Daoy (cell line): Measurements from ENCODE around the gene ECT2. TPM values are rescaled to one million over a fixed set of nuclear protein-coding genes. Genes with fewer than 3 reads are reported as not detected.
A peak's percentile ranks its signal among the peaks of the same experiment; 100 is the strongest.
"Not testable (repeated sequence)": the region's sequence is repeated elsewhere in the genome, so short reads cannot be mapped to it uniquely, and the experiment has no call there.

Experiments
- DNase-seq: peaks from one replicate; pipeline ENCODE4 v3.0.0-alpha.2; 2015; ENCODE audit warnings: low read depth
- total RNA-seq: library from RNA; depleted of rRNA; stranded (reverse); fragments of >200 nt; shearing (Covaris generic); gene quantifications from 2 replicates; pipeline ENCODE4 v1.2.3, GENCODE V29; 2014

ECT2 gene
- total RNA-seq, 1 experiment from 2014 or later = 115 TPM

DNA sequence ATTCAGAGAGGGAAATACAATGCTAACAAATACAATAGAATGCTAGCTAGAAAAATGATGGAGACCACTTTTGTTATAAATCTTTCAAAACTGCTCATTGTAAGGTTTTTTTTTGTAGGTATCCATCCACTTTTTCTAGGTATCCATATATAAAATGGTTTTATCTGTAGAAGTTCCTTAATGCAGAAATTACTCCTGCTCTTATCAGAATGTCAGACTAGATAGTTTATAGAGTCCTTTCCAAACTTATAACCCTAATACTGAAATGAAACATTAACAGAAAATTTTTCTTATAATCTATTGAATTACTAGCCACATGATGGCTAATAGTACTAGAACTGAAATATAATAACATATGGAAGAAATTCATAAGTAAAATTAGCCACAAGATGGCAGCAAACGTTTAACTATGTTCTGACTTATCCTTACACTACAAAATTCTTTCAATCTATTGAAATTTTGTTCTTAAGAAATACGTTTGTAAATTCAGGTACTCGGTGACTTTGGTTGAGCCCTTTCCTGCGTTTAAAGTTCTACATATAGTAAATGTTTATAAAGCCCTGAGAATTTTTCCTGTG is 58.5 kb downstream of the ECT2 start:
- no peak for DNase-seq

DNA sequence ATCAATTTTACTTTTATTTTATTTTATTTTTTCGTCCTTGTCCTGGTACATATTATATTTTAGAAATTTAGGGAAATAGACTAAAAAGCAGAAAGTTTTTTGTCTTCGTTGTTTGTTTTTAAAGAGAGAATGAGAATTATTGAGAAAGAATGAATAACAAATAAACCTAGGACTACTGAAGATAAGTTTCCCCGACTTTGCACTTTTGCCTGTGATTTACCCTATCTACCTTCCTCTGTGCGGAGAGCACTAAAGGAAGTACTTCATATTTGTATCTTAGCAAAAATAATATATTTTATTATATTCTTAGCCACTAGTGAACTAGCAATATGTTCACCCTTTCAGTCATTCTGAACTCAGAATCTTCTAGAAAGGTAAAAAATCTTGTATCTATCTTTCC is 60.6 kb downstream of the ECT2 start:
- DNase-seq = no peak

GRCh38 chr3:172813462-172813861 is 62.9 kb downstream of the ECT2 start:
- no peak for DNase-seq

DNA sequence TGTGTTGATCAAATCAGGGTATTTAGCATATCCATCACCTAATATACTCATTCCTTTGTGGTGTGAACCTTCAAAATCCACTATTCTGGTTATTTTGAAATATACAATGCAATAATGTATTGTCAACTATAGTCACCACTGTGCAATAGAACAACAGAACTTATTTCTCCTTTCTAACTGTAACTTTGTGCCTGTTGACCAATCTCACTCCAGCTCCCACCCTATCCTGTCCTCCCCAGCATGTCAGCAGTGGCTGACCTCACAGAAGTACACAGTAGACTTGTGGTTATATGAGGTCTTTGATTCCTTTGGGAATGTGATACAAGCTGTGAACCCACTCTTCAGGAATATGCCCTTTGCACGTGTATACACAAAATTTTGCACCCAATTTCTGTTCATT is 64.2 kb downstream of the ECT2 start:
- no peak for DNase-seq

DNA sequence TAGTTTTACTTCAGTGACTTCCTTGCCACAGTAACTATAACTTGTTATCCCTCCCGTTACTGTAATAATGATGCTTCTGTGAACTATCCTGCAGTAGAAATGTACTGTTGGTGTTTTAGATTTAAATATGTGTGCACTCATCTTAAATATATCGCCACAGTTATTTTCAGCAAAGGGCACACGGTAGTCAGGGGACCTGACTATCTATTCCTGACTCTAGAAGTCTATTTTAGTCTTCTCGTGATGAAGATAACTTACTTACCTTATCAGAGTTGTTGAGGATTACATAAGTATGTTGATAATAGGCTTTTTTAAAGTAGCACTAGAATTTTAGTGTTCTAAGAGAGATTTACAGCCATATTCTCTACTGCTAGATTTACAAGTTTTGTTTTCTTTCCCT is 65.3 kb downstream of the ECT2 start:
- no peak for DNase-seq

DNA sequence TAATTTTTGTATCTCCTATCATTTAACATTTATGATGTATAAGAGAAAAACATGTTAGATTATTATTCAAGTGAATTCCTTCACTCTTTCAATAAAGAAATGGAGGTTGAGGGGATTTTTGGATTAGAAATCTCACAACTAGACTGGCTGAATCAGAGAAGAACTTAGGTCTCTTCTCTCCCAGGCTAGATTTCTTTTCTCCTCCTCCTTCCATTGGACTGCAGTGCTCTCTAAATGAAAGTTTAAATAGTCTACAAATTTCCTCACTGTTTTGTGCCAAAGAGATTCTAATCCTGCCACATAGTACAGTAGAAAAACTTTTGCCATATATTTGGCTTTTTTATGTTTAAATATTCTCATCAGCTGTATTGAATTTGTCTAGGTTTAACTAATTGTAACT is 65.8 kb downstream of the ECT2 start:
- no peak for DNase-seq

DNA sequence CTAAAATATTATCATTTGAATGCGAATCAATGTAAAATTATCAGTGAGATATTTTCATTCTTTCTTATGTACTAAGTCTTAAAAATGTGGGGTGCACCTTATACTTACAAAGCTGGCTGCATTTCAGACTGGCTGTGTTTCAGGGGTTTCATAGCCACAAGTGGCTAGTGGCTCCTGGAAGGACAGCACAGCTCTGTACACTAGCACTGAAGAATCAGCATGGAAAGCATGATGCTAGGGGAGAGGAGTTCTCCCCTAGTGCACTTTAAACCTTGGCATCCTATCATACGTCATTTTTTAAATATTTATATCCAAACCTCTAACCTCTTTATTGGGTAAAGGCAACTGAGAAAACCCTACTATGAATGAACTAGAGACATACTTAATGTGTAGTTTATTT is 66.4 kb downstream of the ECT2 start:
- no peak for DNase-seq

DNA sequence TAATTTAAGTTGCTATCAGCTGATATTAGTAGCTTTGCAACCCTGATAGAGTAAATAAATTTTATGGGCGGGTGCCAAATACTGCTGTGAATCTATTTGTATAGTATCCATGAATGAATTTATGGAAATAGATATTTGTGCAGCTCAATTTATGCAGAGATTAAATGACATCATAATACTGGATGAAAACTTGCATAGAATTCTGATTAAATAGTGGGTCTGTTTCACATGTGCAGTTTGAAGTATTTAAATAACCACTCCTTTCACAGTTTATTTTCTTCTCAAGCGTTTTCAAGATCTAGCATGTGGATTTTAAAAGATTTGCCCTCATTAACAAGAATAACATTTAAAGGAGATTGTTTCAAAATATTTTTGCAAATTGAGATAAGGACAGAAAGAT is 70.0 kb downstream of the ECT2 start:
- no peak for DNase-seq

- no peak for DNase-seq
Measured at GRCh38 chr3:172824229-172824628, 73.7 kb downstream of the ECT2 start.

- not testable (repeated sequence) for DNase-seq
Measured at GRCh38 chr3:172827231-172827630, 76.7 kb downstream of the ECT2 start.

- no peak for DNase-seq
Measured at GRCh38 chr3:172832983-172833382, 82.5 kb downstream of the ECT2 start.

DNA sequence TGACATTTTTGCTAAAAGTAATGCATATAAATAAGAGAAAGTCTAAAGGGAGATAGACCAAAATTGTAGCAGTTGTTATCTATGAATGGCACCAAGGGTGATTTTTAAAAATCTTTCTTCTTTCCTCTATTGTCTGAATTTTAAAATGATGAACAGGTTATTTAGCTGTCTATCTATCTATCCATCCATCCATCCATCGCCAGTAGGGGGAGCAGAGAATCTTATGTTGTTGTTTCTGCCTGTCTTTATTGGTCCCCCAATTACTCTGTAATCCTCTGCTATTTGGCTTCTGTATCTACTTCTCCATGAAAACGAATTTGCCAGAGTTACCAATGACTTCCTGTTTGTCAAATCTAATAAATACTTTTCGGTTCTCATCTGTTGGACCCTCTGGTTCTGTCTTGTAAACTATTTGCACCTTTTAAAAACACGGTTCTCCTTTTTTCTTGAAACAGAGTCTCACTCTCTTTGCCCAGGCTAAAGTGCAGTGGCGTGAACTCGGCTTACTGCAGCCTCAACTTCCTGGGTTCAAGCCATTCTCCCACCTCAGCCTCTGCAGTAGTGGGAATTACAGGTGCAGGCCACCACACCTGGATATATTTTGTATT is 86.0 kb downstream of the ECT2 start:
- DNase-seq = peak; percentile 63

DNA sequence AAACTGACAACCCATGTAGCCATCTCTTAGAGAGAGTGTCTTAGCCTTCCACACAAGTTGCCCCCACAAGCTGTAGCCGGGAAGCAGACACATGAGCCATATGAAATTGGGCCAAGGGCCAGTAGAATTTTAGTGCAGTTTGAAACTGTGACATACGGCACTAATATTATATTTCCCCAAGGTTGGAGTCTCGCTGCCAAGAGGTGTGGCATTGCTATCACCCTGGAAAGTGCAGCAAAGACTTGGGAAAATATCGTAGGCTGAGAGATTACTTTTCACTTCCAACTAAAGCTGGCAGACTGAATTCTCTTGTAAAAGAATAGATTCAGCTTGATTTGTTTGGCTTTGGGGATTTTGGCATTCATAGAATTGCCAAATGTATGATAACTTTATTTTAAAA is 89.2 kb downstream of the ECT2 start:
- DNase-seq = no peak

DNA sequence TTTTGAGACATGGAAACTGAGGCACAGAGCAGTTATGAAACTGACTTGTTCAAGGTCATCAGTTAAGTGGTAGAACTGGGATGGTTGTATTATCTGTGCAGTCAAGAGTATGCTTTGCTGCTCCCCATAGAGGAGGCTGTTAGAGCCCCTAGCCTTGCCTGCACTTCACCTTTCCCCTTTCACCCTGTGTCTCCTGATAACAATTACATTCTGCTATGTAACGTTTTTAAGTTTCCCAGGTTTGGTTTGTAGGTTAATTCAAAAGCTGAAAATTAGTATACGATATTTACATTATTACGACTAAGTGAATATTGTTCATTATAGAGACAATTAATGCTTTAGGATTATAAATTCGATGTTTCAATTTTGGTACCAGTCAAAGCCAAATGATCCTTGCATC is 89.9 kb downstream of the ECT2 start:
- DNase-seq = no peak

- DNase-seq = no peak
Measured at GRCh38 chr3:172840913-172841312, 90.4 kb downstream of the ECT2 start.

DNA sequence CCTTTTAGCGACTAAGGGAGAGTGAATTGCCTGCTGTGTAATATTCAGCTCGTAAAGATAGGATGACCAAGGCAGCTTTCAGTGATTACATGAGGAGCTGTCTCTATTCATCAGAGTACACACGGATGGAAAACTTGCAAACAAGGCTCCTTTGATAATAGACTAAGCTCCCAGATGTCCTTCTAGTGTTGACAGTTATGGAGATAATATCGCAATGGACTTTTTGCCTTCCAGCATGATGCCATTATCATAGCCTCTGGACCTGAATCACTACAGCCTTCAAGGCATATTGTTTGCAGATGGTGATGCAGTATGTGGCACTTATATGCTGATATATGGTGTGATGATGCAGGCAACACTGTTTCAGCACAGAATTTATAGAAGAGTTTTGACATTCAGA is 93.9 kb downstream of the ECT2 start:
- DNase-seq = no peak

- DNase-seq = peak; percentile 47
Measured at GRCh38 chr3:172846103-172846561, 95.6 kb downstream of the ECT2 start.

DNA sequence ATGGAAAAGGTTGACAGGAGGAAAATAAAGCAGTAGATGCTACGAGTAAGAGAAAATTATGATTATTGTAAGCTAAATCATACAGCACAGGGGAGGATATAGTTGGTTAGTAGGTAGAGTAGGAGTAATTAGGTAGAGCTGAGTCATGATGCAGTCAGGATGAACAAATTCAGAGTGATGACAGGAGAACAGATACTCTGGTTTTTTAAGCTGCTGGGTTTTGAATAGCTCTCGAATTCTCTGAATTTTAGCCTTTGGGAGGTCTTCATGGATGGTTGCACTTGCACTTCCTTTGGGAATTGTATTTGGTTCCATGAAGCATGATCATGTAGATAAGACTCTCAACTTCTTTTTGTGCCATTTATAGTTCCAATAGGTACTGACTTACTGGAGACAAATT is 96.2 kb downstream of the ECT2 start:
- DNase-seq = peak; percentile 86

DNA sequence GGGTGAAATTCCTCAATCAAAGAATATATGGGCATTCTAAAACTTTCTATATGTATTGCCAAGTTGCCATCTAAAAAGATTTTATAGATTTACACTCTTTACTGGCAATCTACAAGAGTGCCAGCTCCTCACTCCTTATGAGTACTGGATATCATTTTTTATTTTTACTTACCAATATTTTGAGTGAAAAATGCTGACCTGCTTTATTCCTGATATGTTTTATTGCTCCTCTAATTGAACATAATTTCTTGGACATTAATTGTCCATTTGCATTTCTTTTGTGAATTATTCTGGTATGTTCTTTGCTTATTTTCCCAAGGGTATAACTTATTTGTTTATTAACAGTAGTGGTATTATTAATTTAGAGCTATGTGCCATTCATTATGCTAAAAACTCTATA is 96.8 kb downstream of the ECT2 start:
- DNase-seq = no peak

DNA sequence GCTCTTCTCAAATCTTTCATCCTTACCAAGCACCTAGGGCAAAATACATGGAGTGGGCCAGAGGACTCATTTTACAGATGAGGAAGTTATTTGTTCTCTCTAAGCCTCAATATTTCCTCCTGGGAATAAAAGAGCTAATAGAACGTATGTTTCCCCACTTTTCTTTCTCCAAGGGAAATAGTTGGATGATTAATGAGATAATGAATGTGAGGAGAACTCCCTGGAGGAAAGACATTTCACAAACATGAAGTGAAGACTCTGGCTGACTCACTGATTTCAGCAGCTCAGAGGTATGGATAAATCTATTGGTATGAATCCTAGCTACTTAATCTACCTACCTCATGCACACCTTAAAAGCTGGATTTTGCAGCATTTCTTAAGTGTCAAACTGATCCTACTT is 98.4 kb downstream of the ECT2 start:
- peak; percentile 42 for DNase-seq

GRCh38 chr3:172853005-172853404 is 102.5 kb downstream of the ECT2 start:
- DNase-seq = no peak

DNA sequence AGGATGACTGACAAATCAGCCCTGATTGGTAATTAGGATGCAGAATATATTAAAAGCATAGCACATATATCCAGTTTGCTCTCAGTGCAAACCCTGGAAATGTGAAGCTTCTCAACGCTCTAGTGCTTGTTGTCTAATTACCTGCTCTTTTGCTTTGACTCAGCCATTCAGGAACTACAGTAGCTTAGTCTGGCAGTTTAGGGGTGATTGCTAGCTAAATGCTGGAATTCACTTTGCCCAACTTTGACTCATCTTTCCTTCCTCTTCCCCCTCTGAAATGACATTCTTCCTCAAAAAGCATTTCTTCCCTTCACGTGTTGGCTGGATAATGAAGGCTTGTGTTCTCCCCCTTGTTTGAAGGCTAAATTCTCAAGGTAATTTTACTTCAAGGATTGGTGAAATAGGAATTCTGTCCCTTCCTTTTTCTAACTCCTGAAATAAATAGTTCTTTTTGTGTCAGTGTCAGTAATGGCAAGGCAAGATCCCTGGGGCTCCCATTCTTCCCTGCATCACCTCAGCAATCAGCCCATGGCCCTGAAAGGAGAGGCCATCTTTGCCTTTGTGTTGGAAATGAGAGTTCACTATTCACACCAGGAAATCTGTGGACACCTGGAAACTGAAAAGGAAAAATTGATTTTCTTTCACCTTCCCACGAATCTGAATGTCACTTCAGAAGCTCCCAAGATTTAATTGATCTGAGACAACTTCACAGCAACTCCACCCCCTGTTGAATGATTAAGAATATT is 103.6 kb downstream of the ECT2 start:
- DNase-seq = no peak

DNA sequence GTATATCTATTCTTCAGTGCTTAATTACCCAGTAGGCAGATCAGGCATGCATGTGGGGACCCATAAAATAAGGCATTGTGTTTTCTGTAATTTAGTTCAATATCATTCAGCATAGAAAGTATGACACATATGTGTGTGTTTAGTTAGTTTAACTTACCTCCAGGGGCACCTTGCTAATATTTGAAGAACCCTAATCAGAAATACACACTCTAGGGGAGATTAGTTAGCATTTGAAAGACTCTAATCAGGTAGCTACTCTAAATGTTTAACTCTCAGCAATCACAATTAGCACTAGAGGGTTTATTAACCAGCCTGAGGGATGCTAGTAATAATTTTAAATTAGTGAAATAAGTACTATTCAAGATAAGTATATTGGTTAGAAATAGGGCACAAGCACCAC is 104.5 kb downstream of the ECT2 start:
- no peak for DNase-seq
